Midbrain (tissue), 1 donor: ENCODE results near the gene CELSR1.
"Not testable (repeated sequence)": the region's sequence is repeated elsewhere in the genome, so short reads cannot be mapped to it uniquely, and the experiment has no call there.

Source experiments
- DNase-seq: peaks from one replicate; lab custom pipeline; 2025; lab: John Stamatoyannopoulos, UW

The CELSR1 gene

GRCh38 chr22:46416891-46417580 lies 120.4 kb downstream of the CELSR1 start:
- no peak for DNase-seq

GRCh38 chr22:46416520-46416871 lies 120.9 kb downstream of the CELSR1 start:
- no peak for DNase-seq

GRCh38 chr22:46415776-46416519 lies 121.5 kb downstream of the CELSR1 start:
- DNase-seq = no peak

- no peak for DNase-seq
Observed at GRCh38 chr22:46414704-46415103, 122.7 kb downstream of the CELSR1 start.

- no peak for DNase-seq
Observed at GRCh38 chr22:46413725-46414379, 123.6 kb downstream of the CELSR1 start.

GRCh38 chr22:46411347-46411746 lies 126.1 kb downstream of the CELSR1 start:
- no peak for DNase-seq

GRCh38 chr22:46410291-46410808 lies 127.1 kb downstream of the CELSR1 start:
- DNase-seq = no peak

- DNase-seq = no peak
Observed at GRCh38 chr22:46409631-46410210, 127.7 kb downstream of the CELSR1 start.

- DNase-seq = no peak
Observed at GRCh38 chr22:46408568-46409506, 128.6 kb downstream of the CELSR1 start.

- no peak for DNase-seq
Observed at GRCh38 chr22:46407748-46408147, 129.7 kb downstream of the CELSR1 start.

GRCh38 chr22:46406791-46407190 lies 130.6 kb downstream of the CELSR1 start:
- DNase-seq = no peak

- DNase-seq = no peak
Observed at GRCh38 chr22:46406349-46406748, 131.1 kb downstream of the CELSR1 start.

- no peak for DNase-seq
Observed at GRCh38 chr22:46405901-46406300, 131.5 kb downstream of the CELSR1 start.

GRCh38 chr22:46403880-46404279 lies 133.5 kb downstream of the CELSR1 start:
- not testable (repeated sequence) for DNase-seq

- DNase-seq = no peak
Observed at GRCh38 chr22:46402505-46402904, 134.9 kb downstream of the CELSR1 start.

GRCh38 chr22:46401370-46401769 lies 136.1 kb downstream of the CELSR1 start:
- DNase-seq = no peak

- no peak for DNase-seq
Observed at GRCh38 chr22:46399251-46400024, 138.0 kb downstream of the CELSR1 start.

GRCh38 chr22:46397951-46398350 lies 139.5 kb downstream of the CELSR1 start:
- no peak for DNase-seq

- DNase-seq = no peak
Observed at GRCh38 chr22:46397514-46397913, 139.9 kb downstream of the CELSR1 start.

GRCh38 chr22:46397049-46397448 lies 140.4 kb downstream of the CELSR1 start:
- not testable (repeated sequence) for DNase-seq

GRCh38 chr22:46395145-46395544 lies 142.3 kb downstream of the CELSR1 start:
- DNase-seq = no peak
